KOPT-K1 (cell line): ENCODE measurements around the gene LRRC15.

Source experiments
- H3K27ac ChIP-seq: fragments of 200-600 bp; sonication (generic); 2 replicates; pipeline ENCODE4 v1.5.1; 2016; ENCODE audit warnings: antibody characterized with exemption, mild to moderate bottlenecking, low read depth, low read length; ENCODE audit not compliant: poor library complexity, severe bottlenecking
- H3K36me3 ChIP-seq: fragments of 200-600 bp; sonication (generic); 2 replicates; pipeline ENCODE4 v1.5.1; 2017; ENCODE audit warnings: antibody characterized with exemption, mild to moderate bottlenecking, low read length, moderate library complexity; ENCODE audit not compliant: insufficient read depth
- H3K9me3 ChIP-seq: fragments of 200-600 bp; sonication (generic); 2 replicates; pipeline ENCODE4 v1.5.1; 2017; ENCODE audit warnings: antibody characterized with exemption, low read length, mild to moderate bottlenecking; ENCODE audit not compliant: insufficient read depth, poor library complexity, severe bottlenecking

LRRC15 gene

DNA sequence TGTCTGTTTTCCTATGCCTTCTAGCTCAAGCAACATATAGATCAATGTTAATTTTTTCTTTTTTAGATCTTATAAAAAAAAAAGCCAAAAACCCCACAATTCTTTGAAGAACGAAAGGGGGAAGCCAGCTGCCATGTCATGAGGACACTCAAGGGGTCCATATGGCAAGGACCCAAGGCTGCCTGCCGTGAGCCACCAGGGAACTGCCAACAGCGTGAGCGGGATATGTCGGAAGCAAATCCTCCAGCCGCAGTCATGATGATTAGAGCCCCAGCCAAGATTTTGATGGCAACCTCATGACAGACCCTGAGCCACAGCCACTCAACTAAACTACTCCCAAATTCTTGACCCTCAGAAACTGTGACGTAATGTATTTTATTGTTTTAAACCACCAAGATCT is 23.0 kb upstream of the LRRC15 start:
- H3K36me3 ChIP-seq, result no peaks in the 10 kb centered on the region
- no peak overlapping the region for H3K27ac ChIP-seq
- peaks cover 26% of the 10 kb centered on the region for H3K9me3 ChIP-seq

DNA sequence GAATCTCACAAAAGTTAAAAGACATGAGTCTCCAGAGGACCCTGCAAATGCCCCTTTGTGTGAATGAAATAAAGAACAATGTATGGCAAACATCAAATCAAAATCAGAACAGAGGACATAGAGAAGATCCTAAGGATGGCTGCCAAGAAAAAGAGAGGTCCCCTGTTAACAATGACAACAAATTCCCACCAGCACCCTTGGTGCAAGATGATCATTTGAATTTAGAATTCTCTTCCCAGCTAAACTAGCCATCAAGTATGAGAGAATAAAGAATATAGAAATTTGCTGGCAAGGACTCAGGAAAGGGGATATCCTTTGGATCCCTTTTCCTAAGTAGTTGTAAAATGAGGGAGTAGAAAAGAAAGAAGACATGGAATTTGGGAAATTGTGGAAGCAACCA is 21.3 kb upstream of the LRRC15 start:
- H3K9me3 ChIP-seq, result peaks cover 26% of the 10 kb centered on the region

DNA sequence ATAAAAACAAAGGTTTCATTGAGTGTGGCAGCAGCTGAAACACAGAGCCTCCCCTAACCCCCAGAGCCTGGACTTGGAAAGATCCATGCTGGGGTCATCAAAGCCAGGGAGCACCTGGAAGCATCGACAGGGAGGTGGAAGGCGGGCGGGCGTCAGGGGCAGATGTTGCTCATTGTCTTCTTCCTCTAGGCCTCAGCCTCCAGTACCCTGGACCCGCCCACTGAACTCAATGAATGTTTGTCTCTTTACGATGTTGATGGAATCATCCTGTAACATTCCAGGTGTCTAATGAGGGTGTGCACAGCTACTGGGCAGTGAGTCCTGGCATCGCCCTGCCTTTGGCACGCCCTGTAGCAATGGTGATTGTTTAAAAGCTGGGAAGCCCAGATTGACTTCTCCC is 19.7 kb upstream of the LRRC15 start:
- H3K36me3 ChIP-seq, result no peaks in the 10 kb centered on the region
- peaks cover 26% of the 10 kb centered on the region for H3K9me3 ChIP-seq
- H3K27ac ChIP-seq, result no peak overlapping the region

More for the DNA sequence above, 21.3 kb upstream of the LRRC15 start:
- Histone ChIP-seq H3K36me3 (no peaks in the 10 kb centered on the region), H3K27ac (no peak overlapping the region)

DNA sequence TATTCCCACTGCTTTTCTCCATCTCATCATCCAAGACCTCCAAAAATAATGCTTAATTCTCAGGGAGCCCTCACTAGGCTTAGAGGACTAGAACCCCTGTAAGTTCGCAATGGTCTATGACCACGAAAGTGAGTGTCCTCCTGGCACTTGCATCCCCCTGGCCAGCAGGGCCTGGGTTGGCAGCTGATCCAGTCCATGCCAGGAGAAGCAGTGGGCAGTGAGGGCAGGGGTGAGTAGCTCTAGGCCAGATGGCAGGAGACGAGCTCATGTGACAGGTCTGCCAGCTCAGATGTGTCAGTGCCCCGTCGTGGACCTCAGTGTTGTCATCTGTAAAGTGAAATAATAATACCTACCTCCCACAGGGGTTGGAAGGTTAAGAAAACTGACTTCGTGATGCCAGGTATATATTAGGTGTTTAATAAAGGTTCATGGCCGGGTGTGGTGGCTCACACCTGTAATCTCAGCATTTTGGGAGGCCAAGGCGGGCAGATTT is 18.4 kb upstream of the LRRC15 start:
- H3K9me3 ChIP-seq, result peaks cover 26% of the 10 kb centered on the region
- H3K27ac ChIP-seq, result no peak overlapping the region
- H3K36me3 ChIP-seq, result no peaks in the 10 kb centered on the region

DNA sequence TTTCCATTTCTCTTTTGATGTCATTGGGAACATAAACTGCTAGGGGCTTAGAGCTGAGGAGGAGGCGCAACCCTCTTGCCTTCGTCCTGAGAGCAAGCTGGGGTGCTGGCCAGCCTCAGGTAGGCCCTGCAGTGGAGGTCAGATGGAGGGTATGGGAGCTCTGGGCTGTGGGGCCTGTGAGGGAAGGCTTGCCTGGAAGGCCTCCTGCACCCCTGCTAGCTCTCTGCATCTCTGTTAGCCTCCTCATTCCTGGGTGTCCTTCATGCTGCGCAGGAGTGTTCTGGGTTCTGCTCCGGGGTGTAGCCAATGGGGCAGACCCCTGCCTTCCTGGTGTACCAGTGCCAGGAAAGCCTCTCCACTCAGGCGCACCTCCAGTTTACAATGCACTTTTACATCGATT is 17.7 kb upstream of the LRRC15 start:
- no peak overlapping the region for H3K27ac ChIP-seq
- no peaks in the 10 kb centered on the region for H3K36me3 ChIP-seq

DNA sequence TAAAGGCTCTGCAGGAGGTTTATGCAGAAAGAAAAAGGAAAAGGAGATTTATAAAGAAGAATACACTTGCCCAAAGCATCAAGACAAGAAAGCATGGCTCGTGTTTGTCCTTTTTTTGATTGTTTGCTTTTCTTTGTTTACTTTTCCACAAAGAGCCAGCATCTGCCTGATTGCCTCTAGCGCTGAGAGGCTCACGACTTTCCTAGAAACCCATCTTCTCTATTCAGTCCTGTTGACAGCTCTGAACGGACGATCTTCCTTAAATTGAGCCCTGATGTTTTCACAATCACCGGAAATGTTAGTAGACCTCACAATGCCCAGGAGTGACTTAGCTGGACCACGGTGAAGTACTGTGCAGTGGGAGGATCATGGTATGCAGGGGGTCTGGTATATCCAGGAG is 17.1 kb upstream of the LRRC15 start:
- peaks cover 25% of the 10 kb centered on the region for H3K9me3 ChIP-seq
- no peaks in the 10 kb centered on the region for H3K36me3 ChIP-seq
- no peak overlapping the region for H3K27ac ChIP-seq

More for the DNA sequence above, 17.7 kb upstream of the LRRC15 start:
- peaks cover 26% of the 10 kb centered on the region for H3K9me3 ChIP-seq

DNA sequence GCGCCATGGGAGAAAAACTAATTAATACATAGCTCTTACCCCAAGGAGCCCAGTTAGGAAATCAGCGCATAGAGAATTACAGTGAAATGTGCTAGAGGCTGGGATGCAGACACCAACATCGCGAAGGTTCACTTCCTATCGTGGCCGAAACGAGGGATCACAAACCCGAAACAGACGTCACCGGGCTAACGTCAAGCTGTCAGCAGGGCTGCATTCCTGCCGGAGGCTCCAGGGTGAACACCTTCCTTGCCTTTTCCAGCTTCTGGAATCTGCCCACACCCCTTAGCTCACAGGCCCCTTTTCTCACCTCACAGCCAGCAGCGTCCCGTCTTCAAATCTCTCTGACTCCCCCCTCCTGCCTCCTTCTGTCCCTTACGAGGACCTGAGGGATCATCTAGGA is 16.5 kb upstream of the LRRC15 start:
- Histone ChIP-seq H3K9me3 (peaks cover 19% of the 10 kb centered on the region), H3K36me3 (no peaks in the 10 kb centered on the region), H3K27ac (no peak overlapping the region)

DNA sequence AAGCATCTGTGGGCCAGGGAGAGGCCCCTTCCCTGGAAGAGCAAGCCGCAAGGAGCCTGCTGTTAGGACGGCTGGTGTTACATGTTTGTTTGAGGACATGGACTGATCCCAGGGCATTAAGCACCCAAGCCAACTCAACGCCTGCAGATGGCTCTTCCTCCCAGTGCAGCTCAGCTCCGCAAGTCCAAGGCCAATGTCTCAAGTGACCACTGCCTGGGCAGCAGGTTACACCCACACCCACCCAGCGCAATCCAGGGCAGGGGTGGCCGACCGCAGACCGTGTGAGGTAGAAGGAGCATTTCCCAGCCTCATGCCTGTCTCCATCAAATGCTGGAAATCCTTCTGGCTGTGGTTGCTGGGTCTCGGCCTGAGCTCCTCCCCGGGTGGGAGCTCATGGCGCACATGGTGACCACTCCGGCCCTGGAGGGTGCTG is 15.0 kb upstream of the LRRC15 start:
- Histone ChIP-seq H3K36me3 (no peaks in the 10 kb centered on the region), H3K27ac (no peak overlapping the region), H3K9me3 (peaks cover 4% of the 10 kb centered on the region)

DNA sequence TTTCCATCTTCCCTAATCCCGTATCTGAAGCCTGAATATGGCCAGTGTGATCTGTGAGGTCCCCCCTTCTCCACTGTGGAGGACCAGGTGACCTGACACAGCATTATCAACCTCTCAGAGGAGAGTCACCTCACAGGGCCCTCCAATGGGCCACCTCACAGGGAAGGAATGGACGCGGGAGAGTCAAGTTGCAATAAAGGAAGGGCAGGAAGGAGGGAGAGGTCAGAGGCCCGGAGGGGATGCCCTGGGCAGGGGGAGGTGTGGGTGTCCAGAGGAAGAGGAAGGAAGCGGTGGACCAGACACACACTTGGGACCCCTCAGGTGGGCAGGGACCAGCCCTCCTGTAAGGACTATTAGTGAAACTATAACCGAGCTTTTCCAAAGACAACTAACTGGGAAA is 14.6 kb upstream of the LRRC15 start:
- Histone ChIP-seq H3K9me3 (peaks cover under 1% of the 10 kb centered on the region), H3K27ac (no peak overlapping the region), H3K36me3 (no peaks in the 10 kb centered on the region)

DNA sequence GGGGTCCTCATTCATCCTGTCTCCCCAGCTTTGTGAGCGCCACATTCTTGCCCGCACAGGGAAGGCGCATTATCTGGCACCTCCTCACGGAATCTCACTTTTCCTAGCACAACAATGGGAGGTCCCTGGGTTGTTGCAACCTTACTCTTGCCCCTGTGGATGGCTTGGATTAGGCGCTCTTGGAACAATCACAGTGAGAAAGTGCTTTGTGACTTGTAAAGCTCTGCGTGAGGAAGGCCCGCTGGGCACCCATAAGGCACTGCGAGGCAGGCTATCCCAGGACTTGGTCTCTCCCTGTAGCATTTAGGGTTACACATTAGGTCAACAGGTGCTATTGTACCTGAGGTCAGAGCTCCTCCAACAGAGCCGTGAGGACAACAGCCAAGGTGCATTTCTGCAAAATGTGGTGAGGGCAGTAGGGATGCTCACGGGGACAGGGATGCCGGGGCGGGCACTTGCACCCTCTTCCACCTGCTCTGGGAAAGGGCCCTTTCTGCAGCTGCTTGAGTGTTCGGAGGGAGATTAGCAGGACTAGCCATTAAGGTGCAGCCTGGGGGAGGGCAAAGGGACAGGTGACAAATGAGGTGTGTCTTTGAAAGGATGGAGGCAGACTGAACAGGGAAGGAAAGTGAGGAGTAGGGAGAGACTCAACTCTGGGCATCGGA is 13.9 kb upstream of the LRRC15 start:
- H3K27ac ChIP-seq, result no peak overlapping the region
- H3K36me3 ChIP-seq, result no peaks in the 10 kb centered on the region
- H3K9me3 ChIP-seq, result no peaks in the 10 kb centered on the region

DNA sequence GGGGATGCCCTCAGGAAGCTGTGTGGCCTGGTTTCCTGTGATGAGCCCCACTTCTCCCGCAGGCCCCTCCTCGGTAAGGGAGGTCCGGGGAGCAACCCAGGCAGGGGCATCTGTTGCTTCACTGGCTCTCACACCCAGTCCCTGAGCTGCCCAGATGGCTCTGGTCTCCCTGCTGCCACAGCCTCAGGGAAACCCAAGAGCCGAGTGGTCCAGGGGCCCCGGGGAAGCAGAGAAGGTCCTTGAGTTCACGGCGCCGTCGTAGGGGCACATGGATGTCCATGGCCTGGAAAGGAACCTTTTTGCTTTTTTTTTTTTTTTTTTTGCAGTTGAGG is 13.3 kb upstream of the LRRC15 start:
- H3K36me3 ChIP-seq, result no peaks in the 10 kb centered on the region
- no peak overlapping the region for H3K27ac ChIP-seq
- H3K9me3 ChIP-seq, result no peaks in the 10 kb centered on the region

DNA sequence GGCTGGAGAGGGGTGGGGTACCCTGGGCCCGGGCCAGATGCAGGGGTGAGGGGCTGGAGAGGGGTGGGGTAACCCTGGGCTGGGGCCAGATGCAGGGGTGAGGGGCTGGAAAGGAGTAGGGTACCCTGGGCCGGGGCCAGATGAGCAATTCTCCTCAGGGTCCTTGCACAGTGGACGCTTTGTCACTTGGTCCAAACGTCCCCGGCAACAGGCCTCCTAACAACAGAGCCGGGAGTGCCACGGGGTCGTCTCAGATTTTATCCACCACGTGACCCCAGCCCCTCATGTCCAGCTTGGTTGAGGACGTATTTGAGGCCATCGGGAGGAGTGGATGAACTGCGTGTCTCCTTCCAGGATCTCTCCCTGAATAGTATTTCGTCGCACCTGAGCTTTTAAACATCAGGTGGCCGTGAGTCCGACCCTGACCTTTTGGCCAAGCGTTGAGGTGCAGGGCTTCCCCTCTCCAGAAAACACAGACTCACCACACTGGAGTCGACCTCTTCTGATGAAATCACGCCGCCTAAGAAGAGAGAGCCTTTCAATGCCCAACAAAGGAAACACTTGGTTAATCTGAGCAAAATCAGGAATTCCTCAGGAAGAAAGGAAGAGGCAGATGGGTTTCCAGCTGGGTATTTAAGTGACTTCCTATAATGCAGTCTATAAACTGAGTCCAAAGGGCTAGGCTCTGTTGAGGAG is 12.8 kb upstream of the LRRC15 start:
- no peaks in the 10 kb centered on the region for H3K9me3 ChIP-seq
- H3K27ac ChIP-seq, result no peak overlapping the region
- H3K36me3 ChIP-seq, result no peaks in the 10 kb centered on the region

DNA sequence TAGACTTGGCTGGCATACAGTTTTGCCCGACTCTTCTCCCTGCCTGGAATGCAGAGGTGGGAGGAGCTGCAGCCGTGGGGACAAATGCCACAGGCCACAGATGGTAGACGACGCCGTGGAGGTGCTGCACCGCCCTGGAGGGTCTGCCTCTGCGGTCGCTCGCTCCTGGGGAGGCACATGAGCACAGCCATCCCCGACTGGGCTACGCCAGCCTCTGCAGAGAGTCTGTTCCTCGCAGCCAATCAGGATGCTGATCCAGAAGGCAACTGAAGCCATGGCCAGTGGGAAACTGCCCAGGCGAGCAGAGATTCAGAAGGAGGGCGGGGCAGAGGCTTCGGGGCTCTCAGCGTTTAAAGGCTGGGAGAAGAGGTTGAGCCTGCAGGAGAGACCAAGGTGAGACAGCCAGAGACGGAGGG is 11.9 kb upstream of the LRRC15 start:
- Histone ChIP-seq H3K9me3 (no peaks in the 10 kb centered on the region), H3K27ac (no peak overlapping the region), H3K36me3 (no peaks in the 10 kb centered on the region)

DNA sequence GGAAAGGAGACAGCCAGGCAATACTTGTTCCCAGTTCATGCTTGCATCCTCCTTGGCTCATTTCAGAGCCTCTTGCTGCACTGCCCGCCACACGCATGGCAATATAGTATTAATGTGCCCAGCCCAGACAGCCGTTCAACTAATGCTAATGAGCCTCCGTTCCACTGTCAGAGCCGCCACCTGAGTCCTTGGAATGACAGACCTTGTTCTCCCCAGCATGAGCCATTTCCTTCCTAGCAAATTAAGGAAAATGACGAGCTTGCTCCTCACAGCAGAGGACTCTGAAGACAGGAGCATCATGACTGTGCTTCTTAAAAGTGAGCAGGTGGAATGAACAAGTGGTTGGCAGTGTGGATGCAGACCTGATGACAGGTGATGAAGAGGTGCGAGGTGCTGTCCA is 10.8 kb upstream of the LRRC15 start:
- no peaks in the 10 kb centered on the region for H3K36me3 ChIP-seq
- no peaks in the 10 kb centered on the region for H3K9me3 ChIP-seq
- no peak overlapping the region for H3K27ac ChIP-seq

DNA sequence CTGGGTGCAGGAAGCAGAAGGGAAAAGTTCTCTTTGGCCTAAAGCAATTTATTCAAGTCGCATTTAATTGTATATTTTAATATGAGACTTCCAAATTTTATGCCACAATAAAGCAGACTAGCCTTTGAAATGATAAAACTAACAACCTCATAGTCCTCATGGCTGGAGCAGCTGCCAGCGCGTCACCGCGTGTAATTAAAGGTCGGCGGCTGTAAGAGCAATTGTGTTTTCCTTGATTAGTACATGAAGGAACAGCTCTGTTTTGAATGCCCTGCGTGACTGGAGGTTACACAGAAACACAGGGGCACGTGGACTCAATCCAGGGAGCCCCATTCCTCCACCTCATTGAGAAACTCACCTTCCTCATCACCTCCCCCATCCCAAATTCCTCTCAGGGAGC is 10.1 kb upstream of the LRRC15 start:
- H3K36me3 ChIP-seq, result no peaks in the 10 kb centered on the region
- H3K27ac ChIP-seq, result no peak overlapping the region
- H3K9me3 ChIP-seq, result no peaks in the 10 kb centered on the region

DNA sequence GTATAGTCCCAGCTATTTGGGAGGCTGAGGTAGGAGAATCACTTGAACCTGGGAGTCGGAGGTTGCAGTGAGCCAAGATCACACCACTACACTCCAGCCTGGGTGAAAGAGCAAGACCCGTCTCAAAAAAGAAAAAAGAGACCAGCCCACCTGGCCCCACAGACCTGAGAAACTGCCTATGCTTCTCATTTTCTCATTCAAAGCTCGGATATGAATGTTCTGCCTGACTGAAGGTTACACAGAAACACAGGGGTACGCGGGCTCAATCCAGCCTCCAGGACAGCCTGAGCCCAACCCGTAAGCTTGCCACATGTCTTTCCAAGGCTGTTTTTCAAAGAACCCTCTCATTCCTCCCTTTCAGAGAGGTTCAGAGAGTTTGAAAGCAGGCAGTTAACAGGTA is 9.7 kb upstream of the LRRC15 start:
- H3K27ac ChIP-seq, result no peak overlapping the region
- H3K36me3 ChIP-seq, result no peaks in the 10 kb centered on the region
- no peaks in the 10 kb centered on the region for H3K9me3 ChIP-seq
